ENCODE data around the gene AQP1. TPM values are rescaled to one million over a fixed set of nuclear protein-coding genes. Genes with fewer than 3 reads are reported as not detected.

AQP1 gene
- total RNA-seq, 1 donor from 2014 or later: 6.0 TPM

DNA sequence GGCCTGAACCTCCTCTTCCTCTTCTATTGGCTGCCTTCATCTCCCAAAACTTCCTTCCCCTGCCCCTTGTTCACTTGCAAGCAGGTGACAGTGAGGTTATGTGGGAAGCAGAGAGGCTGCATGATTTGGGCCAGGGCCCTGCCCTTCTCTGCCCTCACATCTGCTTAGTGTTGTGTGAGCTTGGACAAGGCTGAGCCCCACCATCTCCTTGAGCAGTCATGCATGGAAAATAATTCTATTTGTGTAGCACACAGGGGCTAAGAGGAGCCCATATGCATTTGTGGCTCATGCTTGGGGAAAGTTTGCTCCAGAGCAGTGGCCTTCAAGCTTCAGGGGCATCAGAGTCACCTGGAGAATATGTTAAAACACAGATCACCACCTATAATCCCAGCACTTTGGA lies 26.8 kb upstream of the AQP1 start:
- no peaks in the 10 kb centered on the region for H3K36me3 Mint-ChIP-seq
- no peak overlapping the region for H3K4me3 Mint-ChIP-seq
- TF ChIP-seq, protein P1, sequence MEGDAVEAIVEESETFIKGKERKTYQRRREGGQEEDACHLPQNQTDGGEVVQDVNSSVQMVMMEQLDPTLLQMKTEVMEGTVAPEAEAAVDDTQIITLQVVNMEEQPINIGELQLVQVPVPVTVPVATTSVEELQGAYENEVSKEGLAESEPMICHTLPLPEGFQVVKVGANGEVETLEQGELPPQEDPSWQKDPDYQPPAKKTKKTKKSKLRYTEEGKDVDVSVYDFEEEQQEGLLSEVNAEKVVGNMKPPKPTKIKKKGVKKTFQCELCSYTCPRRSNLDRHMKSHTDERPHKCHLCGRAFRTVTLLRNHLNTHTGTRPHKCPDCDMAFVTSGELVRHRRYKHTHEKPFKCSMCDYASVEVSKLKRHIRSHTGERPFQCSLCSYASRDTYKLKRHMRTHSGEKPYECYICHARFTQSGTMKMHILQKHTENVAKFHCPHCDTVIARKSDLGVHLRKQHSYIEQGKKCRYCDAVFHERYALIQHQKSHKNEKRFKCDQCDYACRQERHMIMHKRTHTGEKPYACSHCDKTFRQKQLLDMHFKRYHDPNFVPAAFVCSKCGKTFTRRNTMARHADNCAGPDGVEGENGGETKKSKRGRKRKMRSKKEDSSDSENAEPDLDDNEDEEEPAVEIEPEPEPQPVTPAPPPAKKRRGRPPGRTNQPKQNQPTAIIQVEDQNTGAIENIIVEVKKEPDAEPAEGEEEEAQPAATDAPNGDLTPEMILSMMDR (conservative IDR thresholded peaks at IDR 0.05): no peak
- H3K27me3 Mint-ChIP-seq: peaks cover 4% of the 10 kb centered on the region
- no peaks in the 10 kb centered on the region for H3K9me3 Mint-ChIP-seq
- peaks cover 46% of the 10 kb centered on the region for H3K4me1 Mint-ChIP-seq (ENCODE audit: unreplicated experiment)
- DNase-seq (ENCODE audit: extremely low spot score, unreplicated experiment): no peak
- no peak overlapping the region for H3K27ac Mint-ChIP-seq

DNA sequence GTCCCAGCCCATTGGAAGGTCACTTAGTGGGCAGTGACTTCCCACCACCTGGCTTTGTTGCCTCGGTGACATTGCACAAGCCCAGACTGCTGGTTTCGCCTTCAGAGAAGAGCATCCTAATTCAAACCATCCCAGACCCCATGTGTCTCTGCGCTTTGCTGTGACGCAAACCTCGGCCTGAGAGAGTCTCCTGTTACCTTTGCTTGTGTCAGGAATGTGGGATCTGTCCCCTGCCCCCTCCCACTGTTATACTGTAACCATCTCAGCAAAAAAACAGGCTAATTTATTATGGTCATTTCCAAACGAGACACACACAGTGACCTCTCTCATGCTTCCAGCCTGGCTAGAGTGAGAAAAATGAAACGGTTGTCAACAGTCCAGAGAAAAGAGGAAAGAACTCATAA lies 25.0 kb upstream of the AQP1 start:
- Mint-ChIP-seq H3K4me3 (peak overlapping the region; percentile 61), H3K9me3 (peaks cover 7% of the 10 kb centered on the region), H3K4me1 (ENCODE audit: unreplicated experiment) (peaks cover 34% of the 10 kb centered on the region), H3K36me3 (peaks cover 4% of the 10 kb centered on the region), H3K27me3 (peaks cover 10% of the 10 kb centered on the region), H3K27ac (no peak overlapping the region)
- DNase-seq (ENCODE audit: extremely low spot score, unreplicated experiment): no peak
- TF ChIP-seq, protein P1 (conservative IDR thresholded peaks at IDR 0.05): no peak

DNA sequence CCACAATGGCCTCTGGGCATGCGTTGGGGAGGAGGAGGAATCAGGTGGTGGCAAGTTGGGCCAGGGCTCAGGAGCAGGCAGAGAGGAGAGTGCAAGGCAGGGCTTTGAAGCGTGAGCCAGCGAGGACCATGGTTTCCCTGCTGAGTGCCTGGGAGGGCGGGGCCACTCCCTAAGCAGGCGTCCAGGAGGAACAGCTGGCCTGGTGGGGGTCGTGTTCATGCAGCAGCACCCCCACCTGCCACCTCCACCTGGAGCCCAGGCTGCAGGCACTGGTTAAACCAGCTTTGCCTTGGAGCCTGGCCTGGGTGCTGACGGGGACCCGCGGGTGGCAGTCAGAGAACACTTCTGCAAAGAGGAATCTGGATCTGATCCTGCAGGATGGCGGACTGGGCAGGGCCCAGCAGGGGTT lies 24.2 kb upstream of the AQP1 start:
- TF ChIP-seq, protein P1 (conservative IDR thresholded peaks at IDR 0.05): no peak
- Mint-ChIP-seq H3K27me3 (peaks cover 10% of the 10 kb centered on the region), H3K36me3 (peaks cover 4% of the 10 kb centered on the region), H3K9me3 (peaks cover 7% of the 10 kb centered on the region), H3K4me1 (ENCODE audit: unreplicated experiment) (peaks cover 30% of the 10 kb centered on the region), H3K4me3 (no peak overlapping the region), H3K27ac (no peak overlapping the region)
- DNase-seq (ENCODE audit: extremely low spot score, unreplicated experiment): no peak

DNA sequence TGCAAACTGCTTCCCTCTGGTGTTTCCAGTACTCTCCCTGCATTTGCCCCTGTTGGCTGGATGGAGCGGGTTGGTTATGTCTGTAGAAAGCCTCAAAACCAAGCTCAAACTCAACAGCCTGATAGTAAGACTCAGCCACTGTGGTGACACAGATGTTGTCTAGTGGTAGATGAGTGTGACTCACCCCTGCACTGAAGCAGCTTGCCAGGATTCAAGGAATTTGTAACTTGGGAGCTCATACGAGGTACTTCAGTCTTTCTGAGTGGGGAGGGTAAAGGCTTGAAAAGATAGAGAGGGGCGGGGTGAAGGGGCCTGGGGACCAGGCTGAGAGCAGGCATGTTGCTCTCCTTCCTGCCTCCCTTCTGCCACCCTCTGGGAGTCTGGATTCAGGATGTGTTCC lies 22.9 kb upstream of the AQP1 start:
- peaks cover 34% of the 10 kb centered on the region for H3K4me1 Mint-ChIP-seq (ENCODE audit: unreplicated experiment)
- H3K36me3 Mint-ChIP-seq: peaks cover 4% of the 10 kb centered on the region
- H3K27me3 Mint-ChIP-seq: peaks cover 10% of the 10 kb centered on the region
- H3K27ac Mint-ChIP-seq: no peak overlapping the region
- peak overlapping the region; percentile 32 for H3K4me3 Mint-ChIP-seq
- DNase-seq (ENCODE audit: extremely low spot score, unreplicated experiment): no peak
- TF ChIP-seq, protein P1 (conservative IDR thresholded peaks at IDR 0.05): no peak
- peaks cover 7% of the 10 kb centered on the region for H3K9me3 Mint-ChIP-seq

DNA sequence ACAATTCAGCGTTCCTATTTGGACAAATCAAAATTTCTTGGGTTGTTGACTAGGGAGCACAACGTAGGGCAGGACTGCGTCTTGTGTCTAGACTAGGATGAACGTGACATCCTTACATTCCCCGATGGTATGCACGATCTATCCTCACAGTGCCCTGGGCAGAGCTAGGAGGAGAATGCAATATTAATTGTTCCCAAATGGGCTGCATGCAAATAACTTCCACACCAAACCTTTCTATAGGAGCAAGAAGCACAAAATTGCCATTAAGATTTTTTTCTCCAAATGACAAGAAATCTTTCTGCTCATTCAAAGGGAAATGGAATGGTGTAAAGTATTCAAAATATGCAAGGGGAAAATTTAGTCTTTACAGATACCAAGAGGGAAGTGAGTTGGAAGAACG lies 21.4 kb upstream of the AQP1 start:
- H3K36me3 Mint-ChIP-seq: peaks cover 4% of the 10 kb centered on the region
- TF ChIP-seq, protein P1 (conservative IDR thresholded peaks at IDR 0.05): no peak
- DNase-seq (ENCODE audit: extremely low spot score, unreplicated experiment): no peak
- peaks cover 7% of the 10 kb centered on the region for H3K9me3 Mint-ChIP-seq
- peaks cover 13% of the 10 kb centered on the region for H3K27me3 Mint-ChIP-seq
- no peak overlapping the region for H3K27ac Mint-ChIP-seq
- no peak overlapping the region for H3K4me3 Mint-ChIP-seq
- H3K4me1 Mint-ChIP-seq (ENCODE audit: unreplicated experiment): peaks cover 37% of the 10 kb centered on the region

DNA sequence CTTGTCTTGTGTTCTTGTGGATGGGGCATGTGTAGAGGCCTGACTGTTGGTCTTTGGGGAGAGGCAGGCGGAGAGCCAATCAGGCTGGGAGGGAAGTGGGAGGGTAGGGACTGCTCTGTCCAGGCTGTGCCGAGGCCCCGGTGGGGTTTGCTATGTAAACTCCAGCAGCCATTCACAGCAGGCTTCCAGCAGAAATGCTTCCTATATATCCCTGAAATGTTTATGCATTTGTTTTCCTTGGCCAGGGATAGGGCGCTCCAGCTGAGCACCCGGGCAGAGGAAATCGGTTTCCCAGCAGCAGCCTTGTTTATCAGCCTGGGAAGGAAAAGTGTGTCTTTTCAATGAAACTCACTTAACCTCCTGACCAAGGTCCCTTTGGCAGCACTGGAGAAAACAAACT lies 18.3 kb upstream of the AQP1 start:
- H3K27ac Mint-ChIP-seq: no peak overlapping the region
- H3K27me3 Mint-ChIP-seq: peaks cover 16% of the 10 kb centered on the region

More for the DNA sequence above, 18.3 kb upstream of the AQP1 start:
- DNase-seq (ENCODE audit: extremely low spot score, unreplicated experiment): no peak
- TF ChIP-seq, protein P1 (conservative IDR thresholded peaks at IDR 0.05): no peak
- Mint-ChIP-seq H3K4me1 (ENCODE audit: unreplicated experiment) (peaks cover 44% of the 10 kb centered on the region), H3K9me3 (peaks cover 7% of the 10 kb centered on the region), H3K4me3 (no peak overlapping the region), H3K36me3 (peaks cover 4% of the 10 kb centered on the region)

Data from type B pancreatic cell (in vitro differentiated cells).